ENCODE measurements around the gene JMJD8.

Gene JMJD8

DNA sequence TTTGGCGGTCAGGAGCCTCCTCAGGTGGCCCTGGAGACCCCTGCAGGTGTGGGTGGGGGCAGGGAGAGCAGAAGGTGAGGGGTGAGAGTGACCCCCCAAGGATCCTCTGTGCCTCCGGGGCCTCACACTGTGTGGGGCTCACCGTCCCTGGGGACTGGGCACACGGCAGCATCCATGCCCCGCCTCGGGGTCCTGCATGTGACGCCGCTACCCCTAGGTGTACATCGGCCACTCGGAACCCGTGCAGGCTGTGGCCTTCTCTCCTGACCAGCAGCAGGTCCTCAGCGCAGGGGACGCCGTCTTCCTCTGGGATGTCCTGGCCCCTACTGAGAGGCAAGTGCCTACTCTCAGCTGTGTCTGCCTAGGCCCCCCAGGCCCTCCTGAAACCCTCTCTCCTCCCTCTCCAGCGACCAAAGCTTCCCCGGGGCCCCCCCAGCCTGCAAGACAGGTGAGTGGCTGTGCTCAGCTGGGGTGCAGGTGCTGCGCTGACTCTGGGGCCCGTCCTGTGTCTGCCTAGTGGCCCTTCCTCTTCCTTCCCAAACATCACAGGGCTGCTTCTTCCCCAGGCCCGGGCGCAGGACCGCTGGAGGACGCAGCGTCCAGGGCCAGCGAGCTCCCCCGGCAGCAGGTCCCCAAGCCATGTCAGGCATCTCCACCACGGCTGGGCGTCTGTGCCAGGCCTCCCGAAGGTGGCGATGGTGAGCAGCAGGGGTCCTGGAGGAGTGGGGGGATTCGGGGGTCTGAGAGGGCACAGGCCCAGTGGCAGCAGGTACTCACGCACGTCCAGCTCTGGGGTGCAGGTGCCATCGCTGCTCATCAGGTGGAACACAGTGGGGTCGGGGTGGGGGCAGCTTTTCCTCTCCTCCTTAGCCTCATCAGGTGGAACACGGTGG is 25.2 kb downstream of the JMJD8 start:
- Histone ChIP-seq H3K4me1 (ENCODE audit: control insufficient read depth, insufficient read depth, low read length) (no peaks in the 10 kb centered on the region), H3K9ac (ENCODE audit: low read length) (no peak overlapping the region), H3K27me3 (replicated peaks; ENCODE audit: control insufficient read depth, insufficient read depth, low read length) (no peaks in the 10 kb centered on the region), H3K36me3 (ENCODE audit: control insufficient read depth, insufficient read depth, low read length, severe bottlenecking) (peaks cover 9% of the 10 kb centered on the region), H3K9me3 (ENCODE audit: control insufficient read depth, low read length) (no peaks in the 10 kb centered on the region), H3K4me3 (ENCODE audit: low read length) (no peak overlapping the region)
- DNase-seq (ENCODE audit: low read depth) = no peak

DNA sequence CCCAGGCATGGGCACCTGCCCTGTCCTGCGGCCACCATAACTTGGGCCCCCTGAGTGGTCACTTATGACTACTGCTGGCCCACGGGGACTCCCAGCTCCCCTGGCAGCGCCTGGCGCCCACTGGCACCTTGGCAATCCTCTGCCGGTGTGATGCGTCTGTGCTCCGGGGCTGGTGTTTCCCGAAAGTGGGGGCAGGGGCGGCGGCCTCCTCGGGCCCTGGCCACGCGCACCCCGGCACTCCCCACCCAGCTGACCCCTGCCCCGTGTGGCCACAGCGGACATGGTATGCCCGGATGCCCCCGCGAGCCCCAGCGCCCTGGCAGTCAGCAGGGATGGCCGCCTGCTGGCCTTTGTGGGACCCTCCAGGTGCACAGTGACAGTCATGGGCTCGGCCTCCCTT is 26.6 kb downstream of the JMJD8 start:
- no peak for DNase-seq (ENCODE audit: low read depth)
- Histone ChIP-seq H3K4me1 (ENCODE audit: control insufficient read depth, insufficient read depth, low read length) (no peaks in the 10 kb centered on the region), H3K36me3 (ENCODE audit: control insufficient read depth, insufficient read depth, low read length, severe bottlenecking) (peaks cover 9% of the 10 kb centered on the region), H3K9ac (ENCODE audit: low read length) (no peak overlapping the region), H3K9me3 (ENCODE audit: control insufficient read depth, low read length) (no peaks in the 10 kb centered on the region), H3K4me3 (ENCODE audit: low read length) (no peak overlapping the region), H3K27me3 (replicated peaks; ENCODE audit: control insufficient read depth, insufficient read depth, low read length) (no peaks in the 10 kb centered on the region)

DNA sequence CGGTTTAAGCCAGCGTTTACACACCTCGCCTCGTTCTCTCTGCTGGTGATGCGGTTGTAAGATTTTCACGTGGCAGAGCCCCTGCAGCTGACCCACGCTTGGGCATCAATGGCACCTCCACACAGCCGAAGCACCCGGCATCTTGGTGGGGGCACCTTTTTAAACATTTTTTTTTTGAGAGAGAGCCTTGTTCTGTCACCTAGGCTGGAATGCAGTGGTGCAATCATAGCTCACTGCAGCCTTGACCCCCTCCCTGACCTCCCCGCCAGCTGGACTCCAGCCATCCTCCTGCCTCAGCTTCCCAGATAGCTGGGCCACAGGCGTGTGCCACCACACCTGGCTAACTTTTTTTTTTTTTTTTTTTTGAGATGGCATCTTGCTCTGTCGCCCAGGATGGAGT is 30.1 kb downstream of the JMJD8 start:
- DNase-seq (ENCODE audit: low read depth) = no peak
- peaks cover 9% of the 10 kb centered on the region for H3K36me3 ChIP-seq (ENCODE audit: control insufficient read depth, insufficient read depth, low read length, severe bottlenecking)
- no peak overlapping the region for H3K9ac ChIP-seq (ENCODE audit: low read length)
- H3K4me1 ChIP-seq (ENCODE audit: control insufficient read depth, insufficient read depth, low read length) = peaks cover 4% of the 10 kb centered on the region
- H3K9me3 ChIP-seq (ENCODE audit: control insufficient read depth, low read length) = no peaks in the 10 kb centered on the region
- no peaks in the 10 kb centered on the region for H3K27me3 ChIP-seq (replicated peaks; ENCODE audit: control insufficient read depth, insufficient read depth, low read length)
- H3K4me3 ChIP-seq (ENCODE audit: low read length) = no peak overlapping the region

DNA sequence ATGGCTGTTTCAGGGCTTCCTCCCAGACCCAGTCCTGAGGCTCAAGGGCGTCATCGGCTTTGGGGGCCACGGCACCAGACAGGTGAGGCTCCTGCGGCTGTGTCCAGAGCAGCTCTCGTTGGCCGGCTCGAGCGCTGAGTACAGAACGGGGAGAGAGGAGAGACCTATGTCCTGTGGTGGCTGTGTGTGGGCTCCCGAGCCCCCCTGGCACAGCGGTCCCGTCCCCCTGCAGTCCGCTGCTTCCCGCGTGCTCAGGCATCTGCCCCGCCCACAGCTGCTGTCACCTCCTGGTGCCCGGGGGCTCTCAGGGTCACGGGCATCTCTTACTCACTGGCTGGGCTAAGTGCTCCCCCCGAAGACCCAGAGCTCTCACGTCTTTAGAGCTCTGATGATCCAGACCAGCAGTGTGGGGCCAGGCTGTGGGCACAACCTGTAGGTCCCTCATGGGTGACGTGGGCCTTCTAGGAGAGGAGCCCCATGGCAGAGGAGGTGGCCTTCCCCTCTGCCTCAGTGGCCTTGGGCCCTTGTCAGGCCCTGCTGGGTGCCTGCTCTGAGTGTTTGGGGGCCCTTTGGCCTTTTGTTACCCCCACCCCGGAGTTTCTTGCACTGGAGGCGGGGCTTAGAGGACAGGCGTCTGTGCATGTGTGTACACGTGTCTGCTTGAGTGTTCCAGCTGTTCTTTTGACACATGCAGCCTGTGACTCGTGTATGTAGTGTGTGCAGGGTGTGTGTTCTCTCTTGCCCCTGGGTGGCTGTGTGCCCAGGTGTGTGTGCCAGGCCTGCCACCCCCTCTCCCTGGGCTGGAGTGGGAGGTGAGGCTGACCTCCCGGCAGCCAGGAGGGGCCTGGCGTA is 31.5 kb downstream of the JMJD8 start:
- H3K9me3 ChIP-seq (ENCODE audit: control insufficient read depth, low read length) = no peaks in the 10 kb centered on the region
- no peaks in the 10 kb centered on the region for H3K36me3 ChIP-seq (ENCODE audit: control insufficient read depth, insufficient read depth, low read length, severe bottlenecking)
- no peak overlapping the region for H3K4me3 ChIP-seq (ENCODE audit: low read length)
- H3K27me3 ChIP-seq (replicated peaks; ENCODE audit: control insufficient read depth, insufficient read depth, low read length) = no peaks in the 10 kb centered on the region
- peaks cover 14% of the 10 kb centered on the region for H3K4me1 ChIP-seq (ENCODE audit: control insufficient read depth, insufficient read depth, low read length)
- no peak overlapping the region for H3K9ac ChIP-seq (ENCODE audit: low read length)
- no peak for DNase-seq (ENCODE audit: low read depth)

DNA sequence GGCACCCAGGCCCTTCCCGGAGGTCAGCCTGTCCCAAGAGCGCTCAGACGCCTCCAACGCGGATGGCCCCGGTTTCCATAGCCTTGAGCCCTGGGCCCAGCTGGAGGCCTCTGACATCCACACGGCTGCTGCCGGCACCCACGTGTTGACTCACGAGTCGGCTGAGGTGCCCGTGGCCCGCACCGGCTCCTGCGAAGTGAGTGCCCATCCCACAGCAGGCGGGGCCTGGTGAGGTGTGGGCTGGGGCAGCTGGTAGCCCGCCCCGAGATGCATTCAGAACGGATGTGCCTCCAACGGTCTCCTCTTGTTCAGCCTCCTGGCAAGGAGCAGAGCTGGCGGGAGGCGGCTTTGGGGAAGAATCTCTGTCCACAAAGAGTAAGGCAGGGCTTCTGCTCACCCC is 32.3 kb downstream of the JMJD8 start:
- Histone ChIP-seq H3K9ac (ENCODE audit: low read length) (no peak overlapping the region), H3K9me3 (ENCODE audit: control insufficient read depth, low read length) (no peaks in the 10 kb centered on the region), H3K4me3 (ENCODE audit: low read length) (no peak overlapping the region), H3K36me3 (ENCODE audit: control insufficient read depth, insufficient read depth, low read length, severe bottlenecking) (no peaks in the 10 kb centered on the region), H3K4me1 (ENCODE audit: control insufficient read depth, insufficient read depth, low read length) (peaks cover 22% of the 10 kb centered on the region), H3K27me3 (replicated peaks; ENCODE audit: control insufficient read depth, insufficient read depth, low read length) (no peaks in the 10 kb centered on the region)
- DNase-seq (ENCODE audit: low read depth) = no peak

DNA sequence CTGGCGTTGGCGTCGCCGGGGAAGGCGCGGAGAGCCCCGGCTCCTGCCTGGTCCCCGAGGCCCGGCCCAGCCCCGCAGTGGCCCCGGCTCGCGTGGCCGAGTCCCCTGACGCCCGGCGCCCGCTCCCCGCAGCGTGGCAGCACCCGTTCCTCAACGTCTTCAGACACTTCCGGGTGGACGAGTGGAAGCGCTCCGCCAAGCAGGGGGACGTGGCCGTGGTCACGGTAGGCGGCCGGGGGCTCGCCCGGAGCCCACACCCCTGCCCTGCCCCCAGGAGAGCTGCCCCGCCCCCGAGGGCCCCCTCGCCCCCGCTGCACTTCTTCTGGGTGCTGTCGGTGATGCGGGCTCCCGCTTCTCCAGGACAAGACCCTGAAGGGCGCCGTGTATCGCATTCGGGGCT is 34.5 kb downstream of the JMJD8 start:
- Histone ChIP-seq H3K9me3 (ENCODE audit: control insufficient read depth, low read length) (no peaks in the 10 kb centered on the region), H3K4me1 (ENCODE audit: control insufficient read depth, insufficient read depth, low read length) (peaks cover 37% of the 10 kb centered on the region), H3K9ac (ENCODE audit: low read length) (peak overlapping the region; percentile 84), H3K27me3 (replicated peaks; ENCODE audit: control insufficient read depth, insufficient read depth, low read length) (no peaks in the 10 kb centered on the region), H3K36me3 (ENCODE audit: control insufficient read depth, insufficient read depth, low read length, severe bottlenecking) (no peaks in the 10 kb centered on the region), H3K4me3 (ENCODE audit: low read length) (peak overlapping the region; percentile 76)
- peak; percentile 43 for DNase-seq (ENCODE audit: low read depth)

DNA sequence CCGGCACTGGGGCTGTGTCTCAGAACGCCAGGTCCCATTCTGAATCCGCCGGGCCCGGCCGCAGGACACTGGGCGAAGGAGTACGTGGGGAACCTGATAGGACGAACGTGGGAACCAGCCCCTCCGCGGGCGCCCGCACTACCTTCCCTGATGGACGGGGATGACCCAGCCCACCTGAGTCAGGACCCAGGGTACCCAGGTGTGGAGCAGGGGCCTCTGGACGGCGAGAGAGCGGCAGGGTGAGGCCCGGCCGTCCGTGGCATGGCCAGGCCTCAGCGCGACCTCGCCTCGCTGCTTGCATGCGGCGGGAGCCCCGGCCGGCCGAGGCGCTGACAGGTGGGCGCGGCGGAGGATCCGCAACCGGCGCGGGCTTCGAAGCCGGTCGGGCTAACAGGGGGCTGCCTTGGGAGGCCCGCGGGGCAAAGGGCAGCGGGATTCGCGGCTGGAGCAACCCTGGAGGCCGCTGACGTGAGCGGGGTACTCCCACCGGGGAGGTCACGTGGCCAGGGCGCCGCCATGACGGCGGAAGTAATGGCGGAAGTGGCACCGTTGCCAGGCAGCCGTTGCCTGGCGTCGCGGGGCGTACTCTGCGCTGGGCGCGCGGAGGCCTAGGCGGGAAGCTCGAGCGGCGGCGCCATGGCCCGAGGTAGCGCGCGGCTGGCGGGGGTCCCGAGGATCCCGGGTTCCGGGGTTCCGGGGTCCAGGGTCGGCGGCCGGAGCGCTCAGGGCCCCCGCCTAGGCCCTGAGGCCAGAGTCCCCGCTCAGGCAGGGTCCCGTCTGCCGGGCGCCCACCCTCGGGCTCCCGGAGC is 35.1 kb downstream of the JMJD8 start, which contains the start of gene WDR90:
TSS of gene WDR90 (plus strand) at position 585 of the 809 bp plus-strand sequence. CDS start at position 637, 52 bp downstream.
- H3K9ac ChIP-seq (ENCODE audit: low read length) = peak within 1 kb of the TSS; percentile 84
- H3K9me3 ChIP-seq (ENCODE audit: control insufficient read depth, low read length) = no peaks in the 10 kb centered on the region
- H3K4me1 ChIP-seq (ENCODE audit: control insufficient read depth, insufficient read depth, low read length) = peaks cover 37% of the 10 kb centered on the region
- no peaks in the 10 kb centered on the region for H3K36me3 ChIP-seq (ENCODE audit: control insufficient read depth, insufficient read depth, low read length, severe bottlenecking)
- DNase-seq (ENCODE audit: low read depth) = peak; percentile 97
- peak within 1 kb of the TSS; percentile 76 for H3K4me3 ChIP-seq (ENCODE audit: low read length)
- H3K27me3 ChIP-seq (replicated peaks; ENCODE audit: control insufficient read depth, insufficient read depth, low read length) = no peaks in the 10 kb centered on the region

DNA sequence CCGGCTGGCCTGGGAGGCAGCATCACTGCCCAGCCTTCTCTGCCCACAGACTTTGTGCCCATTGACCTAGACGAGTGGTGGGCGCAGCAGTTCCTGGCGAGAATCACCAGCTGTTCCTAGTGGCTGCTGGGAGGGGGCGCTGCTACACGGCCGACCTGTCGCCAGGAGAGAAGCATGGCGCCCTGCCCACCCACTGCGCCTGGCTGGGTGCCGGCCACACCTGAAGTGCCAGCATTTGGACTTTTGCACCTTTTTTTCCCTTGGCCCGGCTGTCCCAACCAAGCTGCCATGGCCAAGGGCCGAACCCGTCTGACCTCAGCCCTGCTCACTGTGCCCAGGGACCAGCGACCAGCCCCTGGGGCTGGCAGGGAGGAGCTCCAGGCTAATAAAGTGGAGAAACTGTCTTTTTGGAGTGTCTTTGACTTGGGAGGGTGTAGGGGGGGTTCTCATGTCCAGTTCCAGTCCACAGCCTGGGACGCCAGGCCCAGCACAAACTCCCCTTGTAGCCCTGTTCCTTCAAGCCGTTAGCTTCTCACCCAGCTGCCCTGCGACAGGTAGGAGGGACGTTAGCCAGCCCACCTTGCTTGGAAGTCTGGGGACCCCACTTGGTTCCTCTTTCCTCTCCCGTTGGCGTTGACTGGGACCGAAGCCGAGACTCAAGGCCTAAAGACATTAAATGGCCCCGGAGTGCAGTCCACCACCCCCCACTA is 35.9 kb downstream of the JMJD8 start:
- Histone ChIP-seq H3K9ac (ENCODE audit: low read length) (peak overlapping the region; percentile 84), H3K27me3 (replicated peaks; ENCODE audit: control insufficient read depth, insufficient read depth, low read length) (no peaks in the 10 kb centered on the region), H3K36me3 (ENCODE audit: control insufficient read depth, insufficient read depth, low read length, severe bottlenecking) (no peaks in the 10 kb centered on the region), H3K9me3 (ENCODE audit: control insufficient read depth, low read length) (no peaks in the 10 kb centered on the region), H3K4me3 (ENCODE audit: low read length) (peak overlapping the region; percentile 76), H3K4me1 (ENCODE audit: control insufficient read depth, insufficient read depth, low read length) (peaks cover 38% of the 10 kb centered on the region)
- DNase-seq (ENCODE audit: low read depth) = peak; percentile 15

DNA sequence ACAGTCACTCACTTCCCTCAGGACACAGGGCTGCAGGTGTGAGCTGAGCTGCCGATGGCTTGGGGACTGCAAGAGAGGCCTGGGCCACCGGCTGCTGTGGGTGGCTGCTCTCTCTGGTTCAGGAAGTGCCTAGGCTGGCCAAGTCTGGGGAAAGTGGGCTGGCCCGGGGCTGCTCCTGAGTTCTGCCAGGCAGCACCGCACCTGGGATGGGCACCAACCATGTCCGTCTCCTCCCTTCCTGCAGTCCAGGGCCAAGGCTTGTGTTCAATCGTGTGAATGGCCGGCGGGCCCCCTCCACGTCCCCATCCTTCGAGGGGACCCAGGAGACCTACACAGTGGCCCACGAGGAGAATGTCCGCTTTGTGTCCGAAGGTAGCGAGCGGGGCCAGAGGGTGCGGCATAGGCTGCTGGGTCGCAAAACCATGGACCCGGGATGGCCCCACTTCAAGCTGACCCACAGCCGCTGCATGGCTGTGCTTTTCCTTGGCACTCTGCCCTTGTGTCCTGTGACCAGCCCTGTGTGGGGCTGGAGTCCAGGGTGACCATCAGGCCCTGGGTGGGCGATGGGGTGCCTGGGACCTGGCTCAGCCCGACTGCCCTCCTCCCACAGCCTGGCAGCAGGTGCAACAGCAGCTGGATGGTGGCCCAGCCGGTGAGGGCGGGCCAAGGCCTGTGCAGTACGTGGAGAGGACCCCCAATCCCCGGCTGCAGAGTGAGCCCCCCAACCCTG is 36.8 kb downstream of the JMJD8 start:
- Histone ChIP-seq H3K4me3 (ENCODE audit: low read length) (no peak overlapping the region), H3K9me3 (ENCODE audit: control insufficient read depth, low read length) (no peaks in the 10 kb centered on the region), H3K27me3 (replicated peaks; ENCODE audit: control insufficient read depth, insufficient read depth, low read length) (no peaks in the 10 kb centered on the region), H3K9ac (ENCODE audit: low read length) (no peak overlapping the region), H3K4me1 (ENCODE audit: control insufficient read depth, insufficient read depth, low read length) (peaks cover 41% of the 10 kb centered on the region), H3K36me3 (ENCODE audit: control insufficient read depth, insufficient read depth, low read length, severe bottlenecking) (no peaks in the 10 kb centered on the region)
- DNase-seq (ENCODE audit: low read depth) = no peak

DNA sequence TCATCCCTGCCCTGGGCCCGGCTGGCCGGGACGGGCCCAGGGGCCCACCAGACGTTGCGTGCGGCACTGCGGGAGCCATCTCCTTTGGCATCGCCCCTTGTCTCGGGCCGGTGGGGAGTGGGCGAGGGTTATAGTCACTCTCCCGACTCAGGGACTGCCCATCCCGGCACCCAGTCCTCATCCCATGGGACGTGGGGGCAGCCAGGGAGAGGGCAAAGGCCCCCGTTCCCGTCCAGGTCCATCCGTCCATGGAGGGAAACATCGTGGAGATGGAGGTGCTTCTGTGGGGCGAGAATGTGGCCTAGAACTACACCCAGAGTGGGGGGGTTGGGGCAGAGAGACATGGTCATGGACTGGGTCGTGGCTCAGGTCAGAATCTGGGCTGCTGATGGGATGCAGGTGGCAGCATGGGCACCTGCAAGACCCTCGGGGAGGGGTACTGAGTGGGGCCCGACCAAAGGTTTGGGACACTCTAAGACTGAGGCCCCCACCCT is 37.4 kb downstream of the JMJD8 start:
- Histone ChIP-seq H3K4me3 (ENCODE audit: low read length) (no peak overlapping the region), H3K9me3 (ENCODE audit: control insufficient read depth, low read length) (no peaks in the 10 kb centered on the region), H3K36me3 (ENCODE audit: control insufficient read depth, insufficient read depth, low read length, severe bottlenecking) (no peaks in the 10 kb centered on the region), H3K9ac (ENCODE audit: low read length) (peak overlapping the region; percentile 60), H3K4me1 (ENCODE audit: control insufficient read depth, insufficient read depth, low read length) (peaks cover 41% of the 10 kb centered on the region), H3K27me3 (replicated peaks; ENCODE audit: control insufficient read depth, insufficient read depth, low read length) (no peaks in the 10 kb centered on the region)
- no peak for DNase-seq (ENCODE audit: low read depth)
